B cell (primary cell): ENCODE data around the gene DYDC1.

ENCODE experiments used
- CTCF ChIP-seq: fragments of 200-600 bp; IDR thresholded peaks from one replicate; pipeline ENCODE4 v1.8.0; 2022; ENCODE audit warnings: antibody characterized with exemption, mild to moderate bottlenecking
- EZH2 ChIP-seq: IDR thresholded peaks from 2 replicates; pipeline ENCODE4 v1.6.1; 2012; ENCODE audit warnings: borderline replicate concordance, low read depth, mild to moderate bottlenecking, moderate library complexity, low read length; ENCODE audit not compliant: insufficient read depth, poor library complexity, severe bottlenecking

- no peak for TF ChIP-seq EZH2
- no peak for TF ChIP-seq CTCF
These were observed 33.8 kb downstream of the DYDC1 start for GRCh38 chr10:80322711-80323110.
